H1 (cell line): ENCODE measurements around the gene CTBP2. TPM values are rescaled to one million over a fixed set of nuclear protein-coding genes. Genes with fewer than 3 reads are reported as not detected.

ENCODE experiments used
- CTCF ChIA-PET: fragments of 300-600 bp; sonication (Branson Sonifier 250); formaldehyde crosslinking; loops from one replicate; lab custom pipeline; 2021; ENCODE audit not compliant: partially characterized antibody; lab: Charles Lee
- POLR2A ChIA-PET: fragments of 300-600 bp; sonication (Branson Sonifier 250); formaldehyde crosslinking; loops from one replicate; lab custom pipeline; 2021; ENCODE audit warnings: inconsistent platforms; ENCODE audit not compliant: partially characterized antibody; lab: Charles Lee
- DNase-seq, 2 experiments: peaks; one replicate each; pipeline versions ENCODE4 v3.0.0 to v3.0.0-alpha.2; 2010 to 2022; ENCODE audit warnings: low spot score in 2 of 2, low read depth in 1 of 2, mixed read lengths in 1 of 2
- FAIRE-seq: peaks from 2 replicates; lab custom pipeline; 2011; peaks lifted over from hg19 to GRCh38; lab: Jason Lieb, UNC
- H2AFZ ChIP-seq: 2 replicates; pipeline ENCODE4 v1.8.1; 2012; ENCODE audit warnings: low read length, inconsistent platforms
- H2AK5ac ChIP-seq: 2 replicates; pipeline ENCODE4 v1.6.1; 2013; ENCODE audit warnings: low read depth, low read length
- H2BK120ac ChIP-seq: replicated peaks from 2 replicates; pipeline ENCODE3; 2013; ENCODE audit warnings: low read depth, low read length, inconsistent platforms
- H2BK12ac ChIP-seq: 2 replicates; pipeline ENCODE4 v1.6.1; 2013; ENCODE audit warnings: low read depth, low read length
- H2BK15ac ChIP-seq: 2 replicates; pipeline ENCODE4 v1.6.1; 2013; ENCODE audit warnings: low read length
- H2BK20ac ChIP-seq: 2 replicates; pipeline ENCODE4 v1.6.1; 2013; ENCODE audit warnings: low read length
- H2BK5ac ChIP-seq: 2 replicates; pipeline ENCODE4 v1.6.1; 2013; ENCODE audit warnings: low read depth, low read length
- H3K14ac ChIP-seq: 2 replicates; pipeline ENCODE4 v1.6.1; 2013; ENCODE audit warnings: inconsistent platforms; ENCODE audit not compliant: insufficient read length
- H3K18ac ChIP-seq: 2 replicates; pipeline ENCODE4 v1.6.1; 2013; ENCODE audit warnings: low read length; ENCODE audit errors: extremely low read depth
- H3K23ac ChIP-seq: 2 replicates; pipeline ENCODE4 v1.6.1; 2013; ENCODE audit warnings: inconsistent platforms; ENCODE audit not compliant: insufficient read length
- H3K23me2 ChIP-seq: 2 replicates; pipeline ENCODE4 v1.6.1; 2013; ENCODE audit warnings: low read depth, low read length
- H3K27ac ChIP-seq: 2 replicates; pipeline ENCODE4 v1.6.1; 2011; ENCODE audit warnings: low read depth, low read length, inconsistent platforms
- H3K27me3 ChIP-seq, 4 experiments: replicated peaks in 1 of 4; 1 replicate in 1 of 4; 2 replicates in 3 of 4; pipeline versions ENCODE4 v1.6.1 to v1.8.1; 2011 to 2013; ENCODE audit warnings: low read length in 3 of 4, mild to moderate bottlenecking in 3 of 4, inconsistent platforms in 2 of 4, mixed read lengths in 2 of 4, moderate library complexity in 1 of 4; ENCODE audit not compliant: control insufficient read depth in 3 of 4, insufficient read depth in 3 of 4; ENCODE audit errors: extremely low read depth in 1 of 4
- H3K36me3 ChIP-seq, 4 experiments: 2 replicates each; pipeline versions ENCODE4 v1.6.1 to v1.8.1; 2011 to 2013; ENCODE audit warnings: mild to moderate bottlenecking in 4 of 4, low read length in 3 of 4, moderate library complexity in 2 of 4, control low read depth in 1 of 4, inconsistent platforms in 1 of 4; ENCODE audit not compliant: insufficient read depth in 4 of 4, control insufficient read depth in 2 of 4
- H3K4ac ChIP-seq: replicated peaks from 2 replicates; pipeline ENCODE3; 2013; ENCODE audit warnings: low read length, low read depth, mixed read lengths, inconsistent platforms; ENCODE audit not compliant: insufficient read length
- H3K4me1 ChIP-seq, 4 experiments: replicated peaks in 1 of 4; 1 replicate in 1 of 4; 2 replicates in 3 of 4; pipeline versions ENCODE4 v1.6.1 to v1.8.1; 2011 to 2013; ENCODE audit warnings: low read length in 3 of 4, inconsistent platforms in 2 of 4, mixed read lengths in 1 of 4; ENCODE audit not compliant: insufficient read depth in 4 of 4, control insufficient read depth in 3 of 4
- H3K4me2 ChIP-seq, 2 experiments: 2 replicates each; pipeline versions ENCODE4 v1.6.1 to v1.8.1; 2011 to 2013; ENCODE audit warnings: low read depth in 2 of 2, low read length in 2 of 2, control low read depth in 1 of 2, inconsistent platforms in 1 of 2, mild to moderate bottlenecking in 1 of 2; ENCODE audit not compliant: insufficient read depth in 1 of 2
- H3K4me3 ChIP-seq, 4 experiments: fragments of 200-600, 300-600 bp in 1 of 4; sonication (generic), shearing (Covaris generic), sonication (Bioruptor Twin) in 1 of 4; 2 replicates each; pipeline versions ENCODE4 v1.5.1 to v1.8.1; 2011 to 2016; ENCODE audit warnings: low read length in 4 of 4, low read depth in 3 of 4, control low read depth in 2 of 4, inconsistent platforms in 2 of 4, mild to moderate bottlenecking in 2 of 4, mixed read lengths in 1 of 4, moderate library complexity in 1 of 4; ENCODE audit not compliant: insufficient read depth in 2 of 4; ENCODE audit errors: extremely low read depth in 1 of 4
- H3K56ac ChIP-seq: replicated peaks from 2 replicates; pipeline ENCODE3; 2013; ENCODE audit warnings: low read depth, mild to moderate bottlenecking, mixed read lengths, low read length, inconsistent platforms; ENCODE audit not compliant: insufficient read length
- H3K79me1 ChIP-seq: 2 replicates; pipeline ENCODE4 v1.6.1; 2013; ENCODE audit warnings: low read depth, low read length, control low read depth
- H3K79me2 ChIP-seq, 2 experiments: 2 replicates each; pipeline versions ENCODE4 v1.6.1 to v1.8.1; 2012 to 2013; ENCODE audit warnings: low read length in 2 of 2, mild to moderate bottlenecking in 2 of 2, inconsistent platforms in 1 of 2; ENCODE audit not compliant: insufficient read depth in 2 of 2, control insufficient read depth in 1 of 2
- H3K9ac ChIP-seq, 4 experiments: replicated peaks in 1 of 4; 1 replicate in 1 of 4; 2 replicates in 3 of 4; pipeline versions ENCODE4 v1.6.1 to v1.8.1; 2011 to 2013; ENCODE audit warnings: low read depth in 3 of 4, low read length in 3 of 4, control low read depth in 2 of 4, mild to moderate bottlenecking in 2 of 4, moderate library complexity in 2 of 4, inconsistent platforms in 1 of 4; ENCODE audit errors: extremely low read depth in 1 of 4
- H3K9me3 ChIP-seq, 2 experiments: 2 replicates each; pipeline versions ENCODE4 v1.6.1 to v1.8.1; 2012 to 2013; ENCODE audit warnings: mild to moderate bottlenecking in 2 of 2, moderate library complexity in 2 of 2, control low read depth in 1 of 2, inconsistent platforms in 1 of 2, low read depth in 1 of 2, low read length in 1 of 2, mixed read lengths in 1 of 2; ENCODE audit not compliant: insufficient read depth in 2 of 2
- H4K20me1 ChIP-seq, 2 experiments: replicated peaks in 1 of 2; 2 replicates each; pipeline versions ENCODE3 to v1.8.1; 2011 to 2013; ENCODE audit warnings: inconsistent platforms in 2 of 2, low read length in 2 of 2, mild to moderate bottlenecking in 1 of 2; ENCODE audit not compliant: insufficient read depth in 2 of 2, control insufficient read depth in 1 of 2
- H4K5ac ChIP-seq: 2 replicates; pipeline ENCODE4 v1.6.1; 2013; ENCODE audit warnings: low read length, low read depth, mixed read lengths, inconsistent platforms; ENCODE audit not compliant: insufficient read length
- H4K8ac ChIP-seq: 2 replicates; pipeline ENCODE4 v1.8.0; 2013; ENCODE audit warnings: mild to moderate bottlenecking, moderate library complexity, low read length, inconsistent platforms; ENCODE audit not compliant: insufficient read depth; ENCODE audit errors: extremely low read depth
- H4K91ac ChIP-seq: replicated peaks from 2 replicates; pipeline ENCODE3; 2013; ENCODE audit warnings: low read length, mixed read lengths, inconsistent platforms; ENCODE audit not compliant: insufficient read length
- ATF2 ChIP-seq: IDR thresholded peaks from 2 replicates; pipeline ENCODE4 v1.6.1; 2012; ENCODE audit warnings: low read length, inconsistent platforms
- E2F6 ChIP-seq: IDR thresholded peaks from 2 replicates; pipeline ENCODE4 v1.6.1; 2012; ENCODE audit warnings: inconsistent platforms
- KDM4A ChIP-seq: IDR thresholded peaks from one replicate; pipeline ENCODE4 v1.7.1; 2012; ENCODE audit warnings: low read depth, mild to moderate bottlenecking, moderate library complexity, low read length, inconsistent platforms; ENCODE audit not compliant: severe bottlenecking
- NANOG ChIP-seq: IDR thresholded peaks from 2 replicates; pipeline ENCODE4 v1.6.1; 2011; ENCODE audit warnings: low read length, low read depth, mild to moderate bottlenecking, inconsistent platforms; ENCODE audit not compliant: insufficient read depth, poor library complexity, severe bottlenecking
- SIRT6 ChIP-seq: IDR thresholded peaks from one replicate; pipeline ENCODE4 v1.7.1; 2012; ENCODE audit warnings: low read length, inconsistent platforms
- SUZ12 ChIP-seq: fragments of 200-600 bp; sonication (generic); IDR thresholded peaks from 2 replicates; pipeline ENCODE4 v1.6.1; 2012; ENCODE audit warnings: mild to moderate bottlenecking, inconsistent platforms, low read length, moderate library complexity, mixed read lengths
- WGBS, 2 experiments: shearing (Covaris generic) in 1 of 2; methylation state at CpG; one replicate each; pipeline versions ENCODE4 v1.1.6 to v1.1.7; 2013 to 2015; ENCODE audit warnings: low lambda C conversion rate in 2 of 2, mixed read lengths in 2 of 2, inconsistent platforms in 1 of 2, low coverage in 1 of 2, missing lambda C conversion rate in 1 of 2; ENCODE audit not compliant: insufficient replicate concordance in 2 of 2, insufficient coverage in 1 of 2, insufficient read length in 1 of 2; ENCODE audit errors: extremely low coverage in 1 of 2, missing lambda C conversion rate in 1 of 2; 5-methylcytosine and 5-hydroxymethylcytosine counted together
- polyA plus RNA-seq, 7 experiments: library from polyadenylated mRNA; depleted of rRNA in 3 of 7; stranded (reverse) in 5 of 7; unstranded in 2 of 7; fragments of >200 nt in 5 of 7; fragments of 200-250 nt in 2 of 7; gene quantifications; 1 replicate in 5 of 7; 2 replicates in 1 of 7; 4 replicates in 1 of 7; pipeline versions ENCODE4 v1.2.1 to v1.2.3, GENCODE V29; 2011 to 2013; ENCODE audit warnings: missing spikeins in 2 of 7, mixed read lengths in 2 of 7
- total RNA-seq: library from RNA; stranded (reverse); fragmentation: NEBNext Ultra II Directional; extraction: Animal tissue kit (Norgen Biotek cat#: 25700); gene quantifications from 2 replicates; pipeline ENCODE4 v1.2.1, GENCODE V29; 2021
- TF ChIP-seq, protein P1 (sequence below): IDR thresholded peaks from 2 replicates; pipeline ENCODE4 v1.6.1; 2011; ENCODE audit warnings: low read length, improper control_type of control experiment

CTBP2 gene
- total and polyA plus RNA-seq, 2 of the 8 experiments (the other 6 are each of a cell fraction or from before 2014, with no cell fraction given), result 208 to 221 TPM

DNA sequence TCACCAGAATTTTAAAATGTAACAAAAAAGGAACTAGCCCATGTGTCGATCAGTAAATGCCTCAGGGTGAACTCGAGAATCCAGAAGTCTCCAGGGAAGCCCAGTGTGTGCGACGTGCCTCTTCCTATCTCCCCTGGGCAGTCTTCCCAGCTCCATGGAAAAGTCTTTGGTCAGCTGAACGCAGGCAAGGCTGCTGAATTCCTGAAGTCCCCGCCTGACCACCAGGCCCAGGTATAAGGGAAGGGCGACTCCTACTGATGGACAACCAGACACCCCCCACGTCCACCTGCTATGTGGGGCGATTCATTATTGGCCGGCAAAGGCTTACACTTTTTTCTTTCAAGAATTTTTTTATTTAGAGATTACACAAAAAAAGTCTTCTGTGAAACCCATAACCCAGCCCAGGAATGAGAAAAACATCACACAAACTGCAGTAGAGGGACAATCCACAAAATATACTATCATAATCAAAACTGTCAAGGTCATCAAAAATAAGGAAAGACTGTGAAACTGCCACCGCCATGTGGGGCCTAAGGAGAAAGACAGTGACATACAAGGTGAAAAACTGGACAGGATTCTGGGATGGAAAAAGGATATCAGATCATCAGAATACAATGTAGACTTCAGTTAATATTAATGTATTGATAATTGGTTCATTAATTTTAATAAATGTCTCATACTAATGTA lies 93.5 kb downstream of the CTBP2 start:
- peaks cover 0 to 100% of the 10 kb centered on the region in 2 experiments; a peak in 3 of 4 replicates for H3K79me2 ChIP-seq
- DNase-seq, result no peak
- no peaks in the 10 kb centered on the region for H3K23me2 ChIP-seq
- POLR2A ChIA-PET, result interaction anchor here (2.0 kb wide), 1 partner anchor 11 kb away, joined by 6 read pairs; no protein-coding TSS in a partner anchor
- no peak overlapping the region for H2BK120ac ChIP-seq
- H3K4me1 ChIP-seq, result peaks cover 0 to 33% (median 3%) of the 10 kb centered on the region in 4 experiments; a peak in 6 of 7 replicates
- H3K23ac ChIP-seq, result no peak overlapping the region
- H3K4me3 ChIP-seq, result no peak overlapping the region
- FAIRE-seq, result no peak
- no peak overlapping the region for H3K18ac ChIP-seq
- H3K4ac ChIP-seq, result no peak overlapping the region
- peaks cover 53 to 67% of the 10 kb centered on the region in 2 experiments for H4K20me1 ChIP-seq
- H3K14ac ChIP-seq, result no peak overlapping the region
- no peak overlapping the region for H2BK5ac ChIP-seq
- peaks cover 0 to 29% (median 4%) of the 10 kb centered on the region in 4 experiments; a peak in 3 of 8 replicates for H3K36me3 ChIP-seq
- H3K79me1 ChIP-seq, result peaks cover 20% of the 10 kb centered on the region
- H4K5ac ChIP-seq, result no peak overlapping the region
- H2AK5ac ChIP-seq, result no peak overlapping the region
- H2BK20ac ChIP-seq, result no peak overlapping the region
- no peak overlapping the region for H2AFZ ChIP-seq
- no peak overlapping the region for H2BK12ac ChIP-seq
- CTCF ChIA-PET, result interaction anchor here (0.7 to 10.1 kb wide), 11 partner anchors 7 to 422 kb away, joined by 3 to 110 read pairs (median 5); no protein-coding TSS in a partner anchor
- no peak overlapping the region for H3K56ac ChIP-seq
- no peak overlapping the region for H4K8ac ChIP-seq
- no peak overlapping the region for H4K91ac ChIP-seq
- 89% methylated on average over 11 of the region's 11 CpGs; no CpG with 5 or more reads in 1 of the 2 experiments for WGBS, 2 experiments
- H3K9ac ChIP-seq, result no peak overlapping the region
- H3K27ac ChIP-seq, result no peak overlapping the region
- H3K27me3 ChIP-seq, result no peaks in the 10 kb centered on the region
- H3K4me2 ChIP-seq, result no peak overlapping the region; a peak in 1 of 4 replicates
- H2BK15ac ChIP-seq, result no peak overlapping the region
- H3K9me3 ChIP-seq, result no peaks in the 10 kb centered on the region
- no peak for TF ChIP-seq NANOG
- TF ChIP-seq ATF2, result no peak
- TF ChIP-seq, protein P1, sequence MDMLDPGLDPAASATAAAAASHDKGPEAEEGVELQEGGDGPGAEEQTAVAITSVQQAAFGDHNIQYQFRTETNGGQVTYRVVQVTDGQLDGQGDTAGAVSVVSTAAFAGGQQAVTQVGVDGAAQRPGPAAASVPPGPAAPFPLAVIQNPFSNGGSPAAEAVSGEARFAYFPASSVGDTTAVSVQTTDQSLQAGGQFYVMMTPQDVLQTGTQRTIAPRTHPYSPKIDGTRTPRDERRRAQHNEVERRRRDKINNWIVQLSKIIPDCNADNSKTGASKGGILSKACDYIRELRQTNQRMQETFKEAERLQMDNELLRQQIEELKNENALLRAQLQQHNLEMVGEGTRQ, result no peak
- no peak for TF ChIP-seq SUZ12
- TF ChIP-seq SIRT6, result no peak
- no peak for TF ChIP-seq E2F6
- no peak for TF ChIP-seq KDM4A
